Endothelial cell of hepatic sinusoid (primary cell): ENCODE results near the gene TIGD7.

Experiments used
- in situ Hi-C: cut with HindIII; loops from 2 replicates; pipeline ENCODE4 v1.10.0; 2017; ENCODE audit warnings: low sequenced_read_pairs

The TIGD7 gene

GRCh38 chr16:3305109-3306068 lies at the start of gene TIGD7, which contains the start of gene ZNF75A:
TIGD7 (minus strand) TSS chr16:3305430; CDS start chr16:3300614, 4,816 bp downstream.
ZNF75A (plus strand) TSS chr16:3305497; CDS start chr16:3308429, 2,932 bp downstream.
- in situ Hi-C loops: no loop called here

- in situ Hi-C loops: no loop called here
Measured at GRCh38 chr16:3349175-3349574, 43.9 kb upstream of the TIGD7 start.

- in situ Hi-C loops: no loop called here
Measured at GRCh38 chr16:3348547-3349167, 43.4 kb upstream of the TIGD7 start.

- in situ Hi-C loops: no loop called here
Measured at GRCh38 chr16:3347586-3347985, 42.4 kb upstream of the TIGD7 start.

GRCh38 chr16:3346041-3346440 lies 40.8 kb upstream of the TIGD7 start:
- in situ Hi-C loops: no loop called here

- in situ Hi-C loops: no loop called here
Measured at GRCh38 chr16:3328643-3329042, 23.4 kb upstream of the TIGD7 start.

GRCh38 chr16:3328104-3328503 lies 22.9 kb upstream of the TIGD7 start:
- in situ Hi-C loops: no loop called here

- in situ Hi-C loops: no loop called here
Measured at GRCh38 chr16:3327514-3327913, 22.3 kb upstream of the TIGD7 start.

- in situ Hi-C loops: no loop called here
Measured at GRCh38 chr16:3321816-3322215, 16.6 kb upstream of the TIGD7 start.

GRCh38 chr16:3317315-3317999 lies 12.2 kb upstream of the TIGD7 start:
- in situ Hi-C loops: loop anchor here (5.0 kb wide), 2 partner anchors 35 to 85 kb away; partner anchors contain the start of genes ZNF174 and ZSCAN32

- in situ Hi-C loops: no loop called here
Measured at GRCh38 chr16:3311496-3311895, 6.3 kb upstream of the TIGD7 start.

GRCh38 chr16:3306078-3306477 lies 848 bp upstream of the TIGD7 start:
- in situ Hi-C loops: no loop called here

- in situ Hi-C loops: no loop called here
Measured at GRCh38 chr16:3304370-3304769, 860 bp downstream of the TIGD7 start.

GRCh38 chr16:3295783-3296182 lies 9.4 kb downstream of the TIGD7 start:
- in situ Hi-C loops: loop anchor here (10.0 kb wide), 1 partner anchor 59 kb away; the partner anchor contains the start of gene OR2C1

- in situ Hi-C loops: loop anchor here (10.0 kb wide), 1 partner anchor 60 kb away; the partner anchor contains the start of gene OR2C1
Measured at GRCh38 chr16:3295209-3295608, 10.0 kb downstream of the TIGD7 start.

- in situ Hi-C loops: loop anchor here (10.0 kb wide), 1 partner anchor 62 kb away; the partner anchor contains the start of gene OR2C1
Measured at GRCh38 chr16:3292604-3293003, 12.6 kb downstream of the TIGD7 start.

GRCh38 chr16:3289998-3290673 lies 15.1 kb downstream of the TIGD7 start:
- in situ Hi-C loops: loop anchor here (10.0 kb wide), 1 partner anchor 65 kb away; the partner anchor contains the start of gene OR2C1

- in situ Hi-C loops: no loop called here
Measured at GRCh38 chr16:3285131-3285530, 20.1 kb downstream of the TIGD7 start.

GRCh38 chr16:3283543-3284447 lies 21.4 kb downstream of the TIGD7 start:
- in situ Hi-C loops: no loop called here
